T-cell (primary cell): ENCODE measurements around the gene PDCD4. TPM values are rescaled to one million over a fixed set of nuclear protein-coding genes. Genes with fewer than 3 reads are reported as not detected.

Experiments
- ATAC-seq, 4 experiments: fragments of 200-7000 bp in 3 of 4; fragments of 150-1000 bp in 1 of 4; cut with Tn5 transposase; replicated peaks in 1 of 4; 1 replicate in 3 of 4; 2 replicates in 1 of 4; pipeline ENCODE4 v1.10.0; 2021; ENCODE audit warnings: moderate library complexity in 3 of 4, mild to moderate bottlenecking in 2 of 4, moderate number of reproducible peaks in 1 of 4
- CTCF ChIA-PET, 2 donors: fragments of 300-600 bp; sonication (Branson Sonifier 250); formaldehyde crosslinking; loops; one replicate each; lab custom pipeline; 2022; ENCODE audit warnings: antibody characterized with exemption in 2 of 2; lab: Charles Lee
- POLR2A ChIA-PET, 2 donors: fragments of 300-600 bp; sonication (Branson Sonifier 250); formaldehyde crosslinking; loops; one replicate each; lab custom pipeline; 2022; ENCODE audit warnings: antibody characterized with exemption in 2 of 2; lab: Charles Lee
- DNase-seq, 35 experiments: peaks; one replicate each; pipeline versions ENCODE4 v3.0.0 to v3.0.0-alpha.2; 2013 to 2023
- H3K27ac ChIP-seq: one replicate; pipeline ENCODE4 v1.5.1; 2013; ENCODE audit warnings: low read length
- H3K27me3 ChIP-seq, 2 experiments: replicated peaks in 1 of 2; 1 replicate in 1 of 2; 2 replicates in 1 of 2; pipeline versions ENCODE4 v1.6.1 to v1.7.0; 2013; ENCODE audit warnings: low read length in 1 of 2, mixed read lengths in 1 of 2; ENCODE audit not compliant: control insufficient read depth in 2 of 2, insufficient read depth in 2 of 2; ENCODE audit errors: extremely low read depth in 1 of 2
- H3K36me3 ChIP-seq, 2 donors: 1 replicate in 1 of 2; 2 replicates in 1 of 2; pipeline versions ENCODE4 v1.6.1 to v1.7.0; 2013; ENCODE audit warnings: low read length in 1 of 2; ENCODE audit not compliant: control insufficient read depth in 2 of 2, insufficient read depth in 1 of 2; ENCODE audit errors: extremely low read depth in 1 of 2
- H3K4me1 ChIP-seq, 2 experiments: 1 replicate in 1 of 2; 2 replicates in 1 of 2; pipeline versions ENCODE4 v1.6.1 to v1.7.0; 2013; ENCODE audit warnings: low read length in 2 of 2, mixed read lengths in 1 of 2; ENCODE audit not compliant: insufficient read depth in 2 of 2, control insufficient read depth in 1 of 2; ENCODE audit errors: extremely low read depth in 1 of 2
- H3K4me3 ChIP-seq, 2 donors: 1 replicate in 1 of 2; 2 replicates in 1 of 2; pipeline versions ENCODE4 v1.5.1 to v1.7.0; 2013; ENCODE audit warnings: mild to moderate bottlenecking in 2 of 2, low read length in 1 of 2, moderate library complexity in 1 of 2; ENCODE audit not compliant: control insufficient read depth in 1 of 2; ENCODE audit errors: extremely low read depth in 1 of 2
- H3K9me3 ChIP-seq: 2 replicates; pipeline ENCODE4 v1.7.0; 2013
- H3K27ac Mint-ChIP-seq, 2 donors: one replicate each; pipeline ENCODE4 v1.8.0; 2020 to 2021; ENCODE audit warnings: mild to moderate bottlenecking in 2 of 2, mixed read lengths in 2 of 2
- H3K27me3 Mint-ChIP-seq, 2 donors: one replicate each; pipeline ENCODE4 v1.8.0; 2021 to 2022; ENCODE audit warnings: mixed read lengths in 2 of 2
- H3K36me3 Mint-ChIP-seq: one replicate; pipeline ENCODE4 v1.8.0; 2021; ENCODE audit warnings: mixed read lengths
- H3K4me1 Mint-ChIP-seq, 3 donors: one replicate each; pipeline ENCODE4 v1.8.0; 2020 to 2022; ENCODE audit warnings: mixed read lengths in 3 of 3, mild to moderate bottlenecking in 1 of 3
- H3K4me3 Mint-ChIP-seq, 3 donors: one replicate each; pipeline ENCODE4 v1.8.0; 2020 to 2022; ENCODE audit warnings: mild to moderate bottlenecking in 3 of 3, mixed read lengths in 3 of 3, moderate library complexity in 3 of 3
- H3K9me3 Mint-ChIP-seq, 3 donors: one replicate each; pipeline ENCODE4 v1.8.0; 2020 to 2022; ENCODE audit warnings: mixed read lengths in 3 of 3
- WGBS: methylation state at CpG from one replicate; pipeline ENCODE4 v1.1.5; 2013; ENCODE audit warnings: missing lambda C conversion rate; ENCODE audit not compliant: insufficient coverage; 5-methylcytosine and 5-hydroxymethylcytosine counted together
- total RNA-seq, 35 experiments: library from RNA in 6 of 35; stranded (reverse) in 6 of 35; fragments of 120-200 nt in 1 of 35; gene quantifications; one replicate each; pipeline versions ENCODE4 v1.2.1 to v1.2.4 and lab custom pipeline; 2013 to 2026

The PDCD4 gene
- total RNA-seq, 5 donors from 2014 or later (not counting 1 experiment from before 2014, with no cell fraction given): 239 to 335 (median 309) TPM

- H3K4me3 Mint-ChIP-seq: peak overlapping the region; percentile 83 to 86 (median 84)
- no peaks in the 10 kb centered on the region for H3K27me3 Mint-ChIP-seq
- Histone ChIP-seq H3K36me3 (peaks cover 0 to 23% of the 10 kb centered on the region in 2 donors), H3K4me1 (peaks cover 32 to 65% of the 10 kb centered on the region in 2 experiments), H3K27ac (peak overlapping the region; percentile 96), H3K4me3 (peak overlapping the region; percentile 73 to 94), H3K27me3 (no peaks in the 10 kb centered on the region), H3K9me3 (no peaks in the 10 kb centered on the region)
- H3K4me1 Mint-ChIP-seq: peaks cover 63 to 71% (median 64%) of the 10 kb centered on the region in 3 donors
- WGBS: no CpG with 5 or more reads among the region's 2 CpGs
- H3K36me3 Mint-ChIP-seq: peaks cover 31% of the 10 kb centered on the region
- DNase-seq: no peak
- H3K27ac Mint-ChIP-seq: peak overlapping the region; percentile 64 to 80
- peaks cover 0 to 4% (median 0%) of the 10 kb centered on the region in 3 donors for H3K9me3 Mint-ChIP-seq
- ATAC-seq: no peak
- ChIA-PET CTCF (interaction anchor here in 1 of 2 donors (0.9 to 1.2 kb wide), 2 partner anchors 18 to 36 kb away, joined by 3 read pairs; no protein-coding TSS in a partner anchor), POLR2A (interaction anchor here (0.7 to 2.1 kb wide), 4 partner anchors 9 to 45 kb away, joined by 3 to 16 read pairs (median 7); partner anchors contain the start of genes BBIP1 (in 1 of the 2) and SHOC2 (in 1 of the 2))
These were observed 2.2 kb downstream of the PDCD4 start for GRCh38 chr10:110873951-110874350.

GRCh38 chr10:110876000-110876399, 4.3 kb downstream of the PDCD4 start:
- ATAC-seq (no peak), DNase-seq (no peak)
- Mint-ChIP-seq H3K4me3 (peak overlapping the region; percentile 34 to 60 (median 52)), H3K27me3 (no peaks in the 10 kb centered on the region), H3K9me3 (no peaks in the 10 kb centered on the region), H3K36me3 (peaks cover 36% of the 10 kb centered on the region), H3K27ac (peak overlapping the region; percentile 44 to 63), H3K4me1 (peaks cover 63 to 71% (median 63%) of the 10 kb centered on the region in 3 donors)
- Histone ChIP-seq H3K36me3 (peaks cover 0 to 28% of the 10 kb centered on the region in 2 donors), H3K9me3 (no peaks in the 10 kb centered on the region), H3K27me3 (no peaks in the 10 kb centered on the region), H3K4me1 (peaks cover 18 to 56% of the 10 kb centered on the region in 2 experiments), H3K27ac (peak overlapping the region; percentile 34), H3K4me3 (no peak overlapping the region)
- ChIA-PET CTCF (interaction anchor here (0.6 to 2.0 kb wide), 4 partner anchors 11 to 32 kb away, joined by 3 to 12 read pairs (median 4); no protein-coding TSS in a partner anchor), POLR2A (interaction anchor here (0.6 to 4.4 kb wide), 12 partner anchors 11 to 131 kb away, joined by 3 to 36 read pairs (median 4); partner anchors contain the start of gene BBIP1 (in 1 of the 2))
- no CpG with 5 or more reads among the region's 2 CpGs for WGBS

- no CpG with 5 or more reads among the region's 1 CpG for WGBS
- Histone ChIP-seq H3K4me3 (no peak overlapping the region), H3K36me3 (peaks cover 0 to 33% of the 10 kb centered on the region in 2 donors), H3K9me3 (no peaks in the 10 kb centered on the region), H3K27me3 (no peaks in the 10 kb centered on the region), H3K4me1 (peaks cover 16 to 56% of the 10 kb centered on the region in 2 experiments), H3K27ac (peak overlapping the region; percentile 45)
- ChIA-PET POLR2A (interaction anchor here (0.6 to 4.4 kb wide), 14 partner anchors 9 to 100 kb away, joined by 3 to 36 read pairs (median 5); no protein-coding TSS in a partner anchor), CTCF (interaction anchor here (0.6 to 2.0 kb wide), 9 partner anchors 9 to 74 kb away, joined by 3 to 12 read pairs (median 4); no protein-coding TSS in a partner anchor)
- DNase-seq (no peak), ATAC-seq (no peak)
- H3K27ac Mint-ChIP-seq: peak overlapping the region; percentile 23 to 40
- no peaks in the 10 kb centered on the region for H3K9me3 Mint-ChIP-seq
- peaks cover 44% of the 10 kb centered on the region for H3K36me3 Mint-ChIP-seq
- peak overlapping the region in 1 of 3 donors; percentile 34 for H3K4me3 Mint-ChIP-seq
- H3K4me1 Mint-ChIP-seq: peaks cover 66 to 72% (median 67%) of the 10 kb centered on the region in 3 donors
- no peaks in the 10 kb centered on the region for H3K27me3 Mint-ChIP-seq
These were observed 5.1 kb downstream of the PDCD4 start for GRCh38 chr10:110876788-110877187.

- Mint-ChIP-seq H3K36me3 (peaks cover 62% of the 10 kb centered on the region), H3K4me1 (peaks cover 84 to 86% (median 85%) of the 10 kb centered on the region in 3 donors), H3K27me3 (no peaks in the 10 kb centered on the region), H3K9me3 (no peaks in the 10 kb centered on the region), H3K27ac (peak overlapping the region; percentile 7 to 30), H3K4me3 (peak overlapping the region in 2 of 3 donors; percentile 8 to 14)
- CTCF ChIA-PET: interaction anchor here in 1 of 2 donors (0.6 to 1.1 kb wide), 3 partner anchors 17 to 37 kb away, joined by 3 to 4 read pairs (median 3); no protein-coding TSS in a partner anchor
- POLR2A ChIA-PET: interaction anchor here (0.5 to 4.4 kb wide), 9 partner anchors 8 to 89 kb away, joined by 3 to 36 read pairs (median 6); partner anchors contain the start of gene PDCD4 (in 1 of the 2)
- peak overlapping the region; percentile 31 for H3K27ac ChIP-seq
- no peaks in the 10 kb centered on the region for H3K27me3 ChIP-seq
- peaks cover 0 to 43% of the 10 kb centered on the region in 2 donors for H3K36me3 ChIP-seq
- no peak overlapping the region for H3K4me3 ChIP-seq
- H3K9me3 ChIP-seq: no peaks in the 10 kb centered on the region
- 76% methylated on average over 3 of the region's 3 CpGs for WGBS
- ATAC-seq (peak in 1 of 4 experiments; percentile 30), DNase-seq (no peak)
- peaks cover 23 to 58% of the 10 kb centered on the region in 2 experiments for H3K4me1 ChIP-seq
These were observed 8.3 kb downstream of the PDCD4 start for GRCh38 chr10:110880012-110880411.

GRCh38 chr10:110881247-110881646, 9.5 kb downstream of the PDCD4 start:
- peak overlapping the region; percentile 76 to 82 for H3K27ac Mint-ChIP-seq

GRCh38 chr10:110881905-110882304, 10.2 kb downstream of the PDCD4 start:
- H3K9me3 Mint-ChIP-seq: no peaks in the 10 kb centered on the region
- Histone ChIP-seq H3K4me3 (no peak overlapping the region), H3K27ac (peak overlapping the region; percentile 16), H3K36me3 (peaks cover 0 to 47% of the 10 kb centered on the region in 2 donors), H3K9me3 (no peaks in the 10 kb centered on the region), H3K27me3 (no peaks in the 10 kb centered on the region), H3K4me1 (peaks cover 19 to 52% of the 10 kb centered on the region in 2 experiments)
- ATAC-seq (no peak), DNase-seq (no peak)
- H3K4me1 Mint-ChIP-seq: peaks cover 82 to 89% (median 86%) of the 10 kb centered on the region in 3 donors
- peaks cover 64% of the 10 kb centered on the region for H3K36me3 Mint-ChIP-seq
- ChIA-PET POLR2A (interaction anchor here (0.6 to 1.9 kb wide), 13 partner anchors 9 to 102 kb away, joined by 3 to 11 read pairs (median 4); partner anchors contain the start of gene PDCD4 (in 1 of the 2)), CTCF (interaction anchor here (0.6 to 2.8 kb wide), 7 partner anchors 9 to 79 kb away, joined by 3 to 11 read pairs (median 5); partner anchors contain the start of gene PDCD4 (in 1 of the 2))
- no peaks in the 10 kb centered on the region for H3K27me3 Mint-ChIP-seq
- peak overlapping the region; percentile 36 to 45 for H3K27ac Mint-ChIP-seq
- peak overlapping the region; percentile 29 to 45 (median 35) for H3K4me3 Mint-ChIP-seq
- 69% methylated on average over 2 of the region's 4 CpGs for WGBS

More at GRCh38 chr10:110881247-110881646, 9.5 kb downstream of the PDCD4 start:
- Histone ChIP-seq H3K4me1 (peaks cover 19 to 56% of the 10 kb centered on the region in 2 experiments), H3K27me3 (no peaks in the 10 kb centered on the region), H3K4me3 (no peak overlapping the region), H3K27ac (peak overlapping the region; percentile 16), H3K36me3 (peaks cover 0 to 45% of the 10 kb centered on the region in 2 donors), H3K9me3 (no peaks in the 10 kb centered on the region)
- DNase-seq (no peak), ATAC-seq (no peak)
- Mint-ChIP-seq H3K36me3 (peaks cover 62% of the 10 kb centered on the region), H3K4me1 (peaks cover 82 to 86% (median 85%) of the 10 kb centered on the region in 3 donors), H3K9me3 (no peaks in the 10 kb centered on the region), H3K27me3 (no peaks in the 10 kb centered on the region), H3K4me3 (peak overlapping the region; percentile 34 to 49 (median 44))
- ChIA-PET POLR2A (interaction anchor here (0.6 to 1.9 kb wide), 8 partner anchors 10 to 136 kb away, joined by 3 to 8 read pairs (median 6); partner anchors contain the start of gene PDCD4 (in 1 of the 2)), CTCF (interaction anchor here in 1 of 2 donors (0.6 to 2.8 kb wide), 3 partner anchors 10 to 46 kb away, joined by 3 to 11 read pairs (median 9); no protein-coding TSS in a partner anchor)
- WGBS: 92% methylated on average over 7 of the region's 9 CpGs
